OCI-LY7 (cell line): ENCODE data around the gene SCUBE2. TPM values are rescaled to one million over a fixed set of nuclear protein-coding genes. Genes with fewer than 3 reads are reported as not detected.

ENCODE experiments used
- BruUV-seq: library from RNA; stranded (reverse); fragments of 400-500 nt; replicated peaks from 2 replicates; lab custom pipeline; 2021; lab: Mats Ljungman, UMichigan
- CTCF ChIA-PET: fragments of 300-600 bp; sonication (Branson Sonifier 250); formaldehyde crosslinking; loops from one replicate; lab custom pipeline; 2022; ENCODE audit warnings: antibody characterized with exemption; ENCODE audit not compliant: unreplicated experiment; lab: Charles Lee
- POLR2A ChIA-PET: fragments of 300-600 bp; sonication (Branson Sonifier 250); formaldehyde crosslinking; loops from one replicate; lab custom pipeline; 2022; ENCODE audit warnings: antibody characterized with exemption; lab: Charles Lee
- DNase-seq: peaks from one replicate; pipeline ENCODE4 v3.0.0-alpha.2; 2015; ENCODE audit warnings: low spot score
- H2AFZ ChIP-seq: fragments of 200-600 bp; sonication (generic), shearing (Covaris generic); 2 replicates; pipeline ENCODE4 v1.6.1; 2014; ENCODE audit warnings: mild to moderate bottlenecking, antibody characterized with exemption, low read length, moderate library complexity
- H3K27ac ChIP-seq: fragments of 200-600 bp; sonication (generic); 2 replicates; pipeline ENCODE4 v1.5.1; 2014; ENCODE audit warnings: mixed run types, low read depth, mild to moderate bottlenecking, moderate library complexity, low read length, inconsistent platforms; ENCODE audit not compliant: poor library complexity, severe bottlenecking
- H3K36me3 ChIP-seq: fragments of 200-600 bp; sonication (generic); 2 replicates; pipeline ENCODE4 v1.6.1; 2014; ENCODE audit warnings: mild to moderate bottlenecking, antibody characterized with exemption, low read length, moderate library complexity, mixed read lengths; ENCODE audit not compliant: insufficient read depth
- H3K4me1 ChIP-seq: fragments of 200-600 bp; sonication (generic); 2 replicates; pipeline ENCODE4 v1.5.1; 2014; ENCODE audit warnings: mild to moderate bottlenecking, low read length; ENCODE audit not compliant: insufficient read depth, poor library complexity, severe bottlenecking
- H3K4me2 ChIP-seq: fragments of 200-600 bp; sonication (generic); 2 replicates; pipeline ENCODE4 v1.6.1; 2014; ENCODE audit warnings: mild to moderate bottlenecking, low read length
- H3K4me3 ChIP-seq: fragments of 200-600 bp; sonication (generic); 2 replicates; pipeline ENCODE4 v1.5.1; 2014; ENCODE audit warnings: mild to moderate bottlenecking, low read depth, low read length; ENCODE audit not compliant: poor library complexity, severe bottlenecking
- H3K79me2 ChIP-seq: fragments of 200-600 bp; sonication (generic); 2 replicates; pipeline ENCODE4 v1.6.1; 2016; ENCODE audit warnings: low read depth, mild to moderate bottlenecking, low read length, moderate library complexity, mixed read lengths; ENCODE audit not compliant: insufficient read depth
- H3K9me2 ChIP-seq: fragments of 200-600 bp; sonication (generic); 2 replicates; pipeline ENCODE4 v1.6.1; 2016; ENCODE audit warnings: mild to moderate bottlenecking, low read length, mixed read lengths; ENCODE audit not compliant: insufficient read depth
- H3K9me3 ChIP-seq: fragments of 200-600 bp; sonication (generic); 2 replicates; pipeline ENCODE4 v1.6.1; 2014; ENCODE audit warnings: mild to moderate bottlenecking, mixed run types, low read length, mixed read lengths
- H4K20me1 ChIP-seq: fragments of 200-600 bp; sonication (generic); 2 replicates; pipeline ENCODE4 v1.6.1; 2014; ENCODE audit warnings: mild to moderate bottlenecking, antibody characterized with exemption, low read length, moderate library complexity, mixed read lengths; ENCODE audit not compliant: insufficient read depth
- EZH2phosphoT487 ChIP-seq: fragments of 200-600 bp; sonication (generic); IDR thresholded peaks from 2 replicates; pipeline ENCODE4 v1.6.1; 2018; ENCODE audit warnings: low read depth, borderline replicate concordance, mild to moderate bottlenecking, mixed run types, antibody characterized with exemption, low read length, moderate library complexity, mixed read lengths
- intact Hi-C: fragments of 100-400 bp; cut with micrococcal nuclease; formaldehyde crosslinking; loops from one replicate; pipeline ENCODE4 v1.10.0; 2022; ENCODE audit not compliant: unreplicated experiment
- total RNA-seq, 2 experiments: library from RNA; depleted of rRNA in 1 of 2; stranded (reverse); fragments of >200 nt in 1 of 2; shearing (Covaris generic) in 1 of 2; gene quantifications; 2 replicates each; pipeline ENCODE4 v1.2.3, GENCODE V29; 2014 to 2022
- TF ChIP-seq, protein P1 (sequence below): fragments of 200-600 bp; sonication (generic); conservative IDR thresholded peaks from 2 replicates; pipeline ENCODE4 v1.5.1; 2014; ENCODE audit warnings: mild to moderate bottlenecking, antibody characterized with exemption, low read length, moderate library complexity, mixed read lengths

The SCUBE2 gene
- total RNA-seq, 2 experiments from 2014 or later: not detected

- intact Hi-C loops: no loop called here
- Histone ChIP-seq H3K9me2 (no peaks in the 10 kb centered on the region), H3K79me2 (no peaks in the 10 kb centered on the region), H3K36me3 (no peaks in the 10 kb centered on the region), H3K9me3 (no peaks in the 10 kb centered on the region), H2AFZ (no peak overlapping the region), H4K20me1 (no peaks in the 10 kb centered on the region), H3K4me3 (no peak overlapping the region), H3K27ac (no peak overlapping the region), H3K4me1 (no peaks in the 10 kb centered on the region), H3K4me2 (no peak overlapping the region)
- TF ChIP-seq, protein P1, sequence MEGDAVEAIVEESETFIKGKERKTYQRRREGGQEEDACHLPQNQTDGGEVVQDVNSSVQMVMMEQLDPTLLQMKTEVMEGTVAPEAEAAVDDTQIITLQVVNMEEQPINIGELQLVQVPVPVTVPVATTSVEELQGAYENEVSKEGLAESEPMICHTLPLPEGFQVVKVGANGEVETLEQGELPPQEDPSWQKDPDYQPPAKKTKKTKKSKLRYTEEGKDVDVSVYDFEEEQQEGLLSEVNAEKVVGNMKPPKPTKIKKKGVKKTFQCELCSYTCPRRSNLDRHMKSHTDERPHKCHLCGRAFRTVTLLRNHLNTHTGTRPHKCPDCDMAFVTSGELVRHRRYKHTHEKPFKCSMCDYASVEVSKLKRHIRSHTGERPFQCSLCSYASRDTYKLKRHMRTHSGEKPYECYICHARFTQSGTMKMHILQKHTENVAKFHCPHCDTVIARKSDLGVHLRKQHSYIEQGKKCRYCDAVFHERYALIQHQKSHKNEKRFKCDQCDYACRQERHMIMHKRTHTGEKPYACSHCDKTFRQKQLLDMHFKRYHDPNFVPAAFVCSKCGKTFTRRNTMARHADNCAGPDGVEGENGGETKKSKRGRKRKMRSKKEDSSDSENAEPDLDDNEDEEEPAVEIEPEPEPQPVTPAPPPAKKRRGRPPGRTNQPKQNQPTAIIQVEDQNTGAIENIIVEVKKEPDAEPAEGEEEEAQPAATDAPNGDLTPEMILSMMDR: no peak
- ChIA-PET CTCF (no interaction called here), POLR2A (interaction anchor here (0.6 kb wide), 1 partner anchor 44 kb away, joined by 3 read pairs; no protein-coding TSS in a partner anchor)
- no peak for DNase-seq
- BruUV-seq: no TSS peak
Measured at GRCh38 chr11:9096427-9096826, 5.0 kb upstream of the SCUBE2 start.

- intact Hi-C loops: no loop called here
- Histone ChIP-seq H3K9me2 (no peaks in the 10 kb centered on the region), H3K27ac (no peak overlapping the region), H3K79me2 (no peaks in the 10 kb centered on the region), H3K4me3 (no peak overlapping the region), H2AFZ (no peak overlapping the region), H3K9me3 (no peaks in the 10 kb centered on the region), H3K4me1 (no peaks in the 10 kb centered on the region), H4K20me1 (no peaks in the 10 kb centered on the region), H3K4me2 (no peak overlapping the region), H3K36me3 (no peaks in the 10 kb centered on the region)
- no peak for DNase-seq
- ChIA-PET CTCF (no interaction called here), POLR2A (interaction anchor here (0.6 to 1.1 kb wide), 3 partner anchors 51 to 741 kb away, joined by 3 to 4 read pairs (median 3); no protein-coding TSS in a partner anchor)
- no TSS peak for BruUV-seq
- TF ChIP-seq EZH2phosphoT487: no peak
- TF ChIP-seq, protein P1: peak; percentile 47; the same call in 1 of the 2 replicates
Measured at GRCh38 chr11:9095421-9095820, 4.0 kb upstream of the SCUBE2 start.

- Histone ChIP-seq H3K79me2 (no peaks in the 10 kb centered on the region), H3K4me3 (no peak overlapping the region), H4K20me1 (no peaks in the 10 kb centered on the region), H3K9me2 (no peaks in the 10 kb centered on the region), H2AFZ (no peak overlapping the region), H3K4me1 (no peaks in the 10 kb centered on the region), H3K36me3 (no peaks in the 10 kb centered on the region), H3K9me3 (no peaks in the 10 kb centered on the region), H3K27ac (no peak overlapping the region), H3K4me2 (no peak overlapping the region)
- intact Hi-C loops: no loop called here
- ChIA-PET POLR2A (interaction anchor here (0.6 kb wide), 2 partner anchors 28 to 269 kb away, joined by 3 read pairs; no protein-coding TSS in a partner anchor), CTCF (no interaction called here)
- TF ChIP-seq, protein P1: no peak
- no peak for TF ChIP-seq EZH2phosphoT487
- DNase-seq: no peak
- BruUV-seq: no TSS peak
Measured at GRCh38 chr11:9094420-9094819, 3.0 kb upstream of the SCUBE2 start.
